SH-SY5Y (cell line): ENCODE data around the gene EXOC1.

ENCODE experiments used
- GATA2 ChIP-seq: IDR thresholded peaks from 2 replicates; pipeline ENCODE4 v1.6.1; 2011; ENCODE audit warnings: mild to moderate bottlenecking, low read depth, low read length
- GATA3 ChIP-seq: IDR thresholded peaks from 2 replicates; pipeline ENCODE4 v1.6.1; 2011; ENCODE audit warnings: low read depth, mild to moderate bottlenecking, low read length, moderate library complexity

The EXOC1 gene

DNA sequence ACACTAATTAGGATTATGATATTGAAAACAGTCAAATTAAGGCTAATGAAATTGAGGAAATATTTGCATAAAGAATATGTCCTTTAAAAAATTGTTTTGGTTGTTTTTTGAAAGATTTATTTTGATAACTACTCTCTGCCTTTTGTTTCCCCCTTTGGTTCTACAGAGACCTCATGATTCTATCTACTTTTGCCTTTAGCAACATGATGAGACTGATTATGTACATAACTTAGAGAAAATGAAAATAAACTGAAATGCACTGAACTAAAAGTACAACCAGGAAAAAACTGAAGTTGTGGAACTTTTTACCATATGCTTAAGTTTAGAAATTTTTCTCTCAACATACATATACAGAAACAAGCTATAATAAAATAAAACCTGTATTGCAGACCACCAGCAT is 21.4 kb downstream of the EXOC1 start:
- TF ChIP-seq GATA2: no peak
- no peak for TF ChIP-seq GATA3

DNA sequence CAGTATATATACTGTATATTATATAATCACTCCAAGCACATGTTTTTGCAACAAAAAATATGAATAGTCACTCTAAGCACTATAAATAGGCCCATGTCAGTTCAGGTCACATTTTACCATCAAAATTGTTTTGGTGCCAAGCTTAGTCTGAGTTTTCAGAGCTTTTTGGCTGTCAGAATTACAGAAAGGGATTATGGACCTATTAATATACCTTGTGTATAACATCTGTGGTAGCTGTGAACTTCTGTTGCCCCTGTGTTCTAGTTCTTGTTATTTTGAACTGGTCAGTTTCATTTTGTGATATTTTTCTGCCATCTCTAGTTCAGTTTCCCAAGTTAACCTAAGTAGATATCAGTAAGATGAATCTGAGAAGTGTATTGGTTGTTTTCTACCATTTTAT is 22.9 kb downstream of the EXOC1 start:
- TF ChIP-seq GATA2 (no peak), GATA3 (no peak)

DNA sequence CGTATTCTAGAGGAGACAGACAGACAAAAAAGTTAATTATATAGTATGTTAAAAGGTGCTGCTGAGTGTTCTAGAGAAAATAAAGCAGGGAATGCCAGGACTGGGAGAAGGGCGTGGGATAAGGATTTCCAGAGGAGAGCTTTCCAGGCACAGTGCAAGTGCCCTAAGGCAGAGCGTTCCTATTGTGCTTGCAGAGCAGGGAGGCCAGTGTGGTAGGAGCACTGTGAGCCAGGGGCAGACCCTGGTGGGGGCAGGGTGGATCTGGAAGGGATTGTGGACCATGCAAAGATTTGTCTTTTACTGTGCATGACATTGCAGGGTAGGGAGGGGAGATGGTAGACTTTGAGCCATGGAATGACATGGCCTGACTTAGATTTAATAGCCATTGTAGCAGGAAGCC is 25.8 kb downstream of the EXOC1 start:
- no peak for TF ChIP-seq GATA2
- no peak for TF ChIP-seq GATA3

DNA sequence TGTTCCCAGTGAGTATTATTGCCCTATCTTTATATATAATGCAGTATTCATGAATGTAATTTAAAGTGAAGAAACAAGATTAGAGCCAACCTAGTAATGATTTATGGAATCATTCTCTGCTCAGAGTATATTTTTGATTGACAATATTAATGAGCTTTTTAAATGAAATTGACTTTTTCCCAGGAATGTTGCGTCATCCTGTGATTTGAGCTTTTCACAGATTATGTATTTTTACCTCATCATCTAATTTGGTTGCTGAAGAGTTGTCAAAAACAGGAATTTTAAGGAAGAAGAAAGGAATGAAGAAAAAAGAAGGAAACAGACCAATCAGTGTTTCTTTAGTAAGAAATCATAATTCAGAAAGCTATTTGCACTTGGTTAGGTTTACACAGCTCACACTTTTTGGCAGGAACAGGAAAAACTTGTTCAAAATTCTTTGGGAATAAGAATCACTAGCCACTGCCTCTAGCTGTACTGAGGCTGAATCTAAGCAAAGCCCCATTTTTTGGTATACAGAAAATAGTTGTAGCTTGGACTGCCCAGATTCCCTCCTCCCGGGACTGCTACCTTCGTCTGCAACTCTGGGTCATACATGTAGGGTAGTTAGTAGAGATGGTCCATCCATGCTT is 27.3 kb downstream of the EXOC1 start:
- TF ChIP-seq GATA3 (no peak), GATA2 (no peak)

DNA sequence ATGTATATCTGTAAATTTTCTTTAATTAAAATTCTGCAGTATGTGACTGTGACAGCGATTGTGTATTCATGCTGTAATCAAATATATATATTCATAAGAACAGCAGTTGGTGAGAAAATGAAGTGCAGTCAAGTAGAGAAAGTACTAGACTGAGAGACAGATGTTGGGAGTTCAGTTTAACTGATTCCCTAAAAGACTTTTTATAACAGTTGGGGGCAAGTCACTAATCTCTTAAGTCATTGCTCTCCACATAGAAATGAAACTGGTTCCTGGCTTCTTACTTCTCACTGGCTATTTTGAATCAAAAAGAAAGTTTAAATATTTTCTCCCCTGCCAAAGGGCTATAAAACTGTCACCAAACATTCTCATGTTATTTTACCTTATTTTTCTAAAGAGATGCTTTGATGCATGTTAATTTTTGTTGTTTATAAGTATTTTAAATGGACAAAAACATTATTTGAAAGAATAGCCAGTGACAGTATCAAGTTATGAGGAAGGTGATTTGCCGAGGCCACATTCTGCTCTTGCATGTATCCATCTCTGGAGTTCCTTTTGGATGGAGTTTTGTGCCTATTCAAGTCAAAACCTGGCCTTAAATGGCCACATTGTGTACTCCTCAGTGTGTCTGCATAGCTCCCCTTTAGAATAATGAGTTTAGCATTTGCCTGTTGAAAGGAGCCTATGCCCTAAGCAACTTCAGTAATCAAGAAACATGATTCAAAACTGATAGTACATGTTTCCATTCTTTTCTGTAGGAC is 30.8 kb downstream of the EXOC1 start:
- TF ChIP-seq GATA2 (no peak), GATA3 (no peak)

DNA sequence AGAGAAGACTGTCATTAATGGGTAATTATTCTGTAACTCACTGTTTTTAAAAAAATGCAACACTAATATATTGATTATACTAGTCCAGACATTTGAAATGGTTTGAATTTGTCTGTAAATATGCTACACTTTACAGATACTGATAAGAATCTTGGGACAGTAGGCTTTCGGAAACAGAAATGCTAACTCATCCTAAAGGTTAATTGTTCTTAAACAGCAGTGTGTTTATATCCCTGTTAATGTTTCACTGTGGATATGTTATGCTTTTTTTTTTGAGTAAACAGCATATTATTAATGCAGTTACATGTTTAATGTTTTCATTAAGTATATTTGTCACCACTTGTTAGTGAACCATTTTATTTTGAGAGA is 31.4 kb downstream of the EXOC1 start:
- TF ChIP-seq GATA2 (no peak), GATA3 (peak; percentile 43; the same call in 1 of the 2 replicates)

DNA sequence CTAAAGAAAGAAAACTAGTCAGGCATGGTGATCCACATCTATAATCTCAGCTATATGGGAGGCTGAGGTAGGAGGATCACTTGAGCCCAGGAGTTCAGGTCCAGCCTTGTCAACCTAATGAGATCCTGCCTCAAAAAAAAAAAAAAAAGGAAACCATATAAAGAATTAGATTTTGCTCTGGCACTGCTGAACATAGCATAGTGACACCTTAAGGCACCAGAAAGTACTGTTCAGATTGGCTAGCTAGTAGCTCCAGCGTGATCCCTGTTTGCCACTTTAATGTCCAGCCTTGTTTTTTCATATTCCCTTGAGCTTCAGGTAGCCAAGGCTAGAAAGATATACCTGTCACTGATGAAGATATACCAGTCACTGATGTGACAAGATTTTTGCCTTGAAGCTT is 34.1 kb downstream of the EXOC1 start:
- no peak for TF ChIP-seq GATA3
- no peak for TF ChIP-seq GATA2

DNA sequence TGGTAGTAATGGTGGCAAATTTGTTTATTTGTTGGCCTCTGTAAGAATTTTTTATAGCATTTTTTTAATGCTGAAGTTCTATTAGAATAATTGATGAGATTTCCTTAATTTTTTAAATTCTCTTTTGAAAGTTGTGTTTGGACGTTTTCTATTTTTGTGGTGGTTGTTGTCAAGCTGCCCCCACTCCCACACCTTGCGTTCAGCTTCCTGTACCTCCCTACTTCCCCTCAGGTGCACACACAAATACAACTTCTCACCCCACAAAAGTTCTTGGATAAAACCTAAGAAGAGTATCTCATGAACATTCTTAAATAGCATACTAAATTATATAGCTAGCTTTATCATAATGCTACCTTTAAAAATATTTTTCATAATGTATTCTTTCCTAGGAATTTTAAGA is 38.7 kb downstream of the EXOC1 start:
- TF ChIP-seq GATA2 (no peak), GATA3 (no peak)

DNA sequence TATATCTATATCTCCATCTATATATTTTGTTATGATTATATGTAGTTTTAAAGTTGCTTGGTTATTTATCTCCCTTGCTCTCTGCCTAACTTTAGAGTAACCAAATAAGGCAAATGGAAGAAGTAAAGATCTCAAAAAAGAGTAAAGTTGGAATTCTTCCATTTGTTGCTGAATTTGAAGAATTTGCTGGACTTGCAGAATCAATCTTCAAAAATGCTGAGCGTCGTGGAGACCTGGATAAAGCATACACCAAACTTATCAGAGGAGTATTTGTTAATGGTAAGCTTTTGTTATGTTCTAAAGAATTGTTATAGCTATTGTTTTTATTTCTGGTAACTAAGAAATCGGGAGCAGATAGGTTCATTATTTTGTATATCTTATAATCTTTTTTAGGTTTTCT is 43.2 kb downstream of the EXOC1 start:
- TF ChIP-seq GATA3 (no peak), GATA2 (no peak)

DNA sequence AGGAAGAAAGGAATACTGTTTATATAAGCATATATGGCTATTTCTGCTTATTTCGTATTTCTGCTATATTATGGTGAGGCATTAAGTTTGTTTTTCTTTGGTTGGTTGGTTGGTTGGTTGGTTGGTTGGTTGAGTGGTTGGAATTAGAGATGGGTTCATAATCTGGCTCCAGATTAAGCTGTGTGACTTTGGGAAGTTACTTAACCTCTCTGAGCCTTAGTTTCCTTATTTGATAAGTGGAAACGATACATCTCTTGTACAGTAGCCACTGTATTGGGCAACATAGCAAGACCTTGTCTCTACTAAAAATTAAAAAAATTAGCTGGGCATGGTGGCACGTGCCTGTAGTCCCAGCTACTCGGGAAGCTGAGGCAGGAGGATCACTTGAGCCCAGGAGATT is 49.2 kb downstream of the EXOC1 start:
- TF ChIP-seq GATA2 (no peak), GATA3 (no peak)

DNA sequence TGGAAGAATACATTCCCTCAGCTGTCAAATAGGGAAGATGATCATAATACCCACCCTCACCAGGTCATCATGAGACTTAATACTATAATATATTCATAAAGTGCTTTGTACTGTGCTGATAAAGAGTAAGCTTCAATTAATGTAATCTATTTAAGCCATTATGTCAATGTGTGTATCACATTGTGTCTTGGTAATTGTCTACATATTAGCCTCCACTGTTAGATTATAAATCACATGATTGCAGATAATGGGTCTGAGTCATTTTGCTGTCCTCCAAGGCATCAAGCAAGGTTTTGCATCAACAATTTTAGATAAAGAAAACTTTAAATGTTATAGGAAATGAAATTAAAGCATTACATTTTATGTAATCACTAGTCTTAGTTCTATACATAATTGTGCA is 50.1 kb downstream of the EXOC1 start:
- TF ChIP-seq GATA2: no peak
- TF ChIP-seq GATA3: peak; percentile 76

DNA sequence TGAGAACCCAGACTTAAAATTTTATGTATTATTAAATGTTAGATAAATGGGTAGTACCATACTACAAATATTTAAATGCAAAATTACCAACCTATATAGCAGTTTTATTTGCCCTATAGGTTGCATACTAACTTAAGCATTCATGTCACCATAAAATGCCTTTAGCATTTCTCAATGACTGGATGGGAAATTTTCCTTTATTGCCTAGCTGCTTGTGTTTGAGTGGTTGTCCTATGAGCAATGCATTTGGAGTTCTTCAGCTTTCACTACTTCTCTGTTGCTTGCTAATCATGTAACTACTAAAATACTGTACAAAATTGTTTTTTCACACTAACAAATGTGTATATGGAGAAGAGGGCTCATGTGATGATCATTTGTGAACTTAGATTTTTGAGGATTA is 51.1 kb downstream of the EXOC1 start:
- no peak for TF ChIP-seq GATA3
- no peak for TF ChIP-seq GATA2

DNA sequence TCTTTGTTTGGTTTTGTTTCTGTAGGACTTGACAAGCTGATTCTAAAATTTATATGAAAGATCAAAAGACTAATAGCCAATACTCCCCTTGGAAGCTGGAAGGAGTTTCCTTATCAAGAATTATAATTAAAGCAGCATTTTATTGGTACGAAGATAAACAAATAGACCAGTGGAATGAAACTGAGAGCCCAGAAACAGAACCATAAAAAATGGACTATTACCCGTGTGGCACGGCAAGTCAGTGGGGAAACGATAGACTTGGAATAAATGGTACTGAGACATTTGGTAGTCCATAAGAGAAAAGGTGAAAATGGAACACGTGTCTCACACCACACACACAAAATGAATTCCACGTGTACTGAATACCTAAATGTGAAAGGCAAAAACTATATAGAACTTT is 52.9 kb downstream of the EXOC1 start:
- TF ChIP-seq GATA3: no peak
- no peak for TF ChIP-seq GATA2

DNA sequence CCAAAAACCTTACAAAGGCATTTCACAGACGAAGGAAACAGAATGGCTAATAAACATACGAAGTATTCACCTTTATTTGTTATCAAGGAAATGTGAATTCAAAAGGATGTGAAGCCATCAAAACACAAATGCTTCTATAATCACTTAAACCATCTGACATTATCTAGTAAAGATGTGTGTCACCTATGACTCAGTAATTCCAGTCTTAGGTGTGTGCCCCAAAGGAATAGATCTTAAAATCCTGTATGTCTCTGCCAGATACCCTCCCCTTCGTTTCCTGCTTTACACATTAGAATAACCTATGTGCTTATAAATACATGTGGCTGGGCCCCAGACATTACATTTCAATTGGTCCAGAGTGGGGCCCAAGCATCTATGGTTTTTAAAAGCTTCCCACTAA is 53.5 kb downstream of the EXOC1 start:
- TF ChIP-seq GATA2: no peak
- TF ChIP-seq GATA3: no peak

DNA sequence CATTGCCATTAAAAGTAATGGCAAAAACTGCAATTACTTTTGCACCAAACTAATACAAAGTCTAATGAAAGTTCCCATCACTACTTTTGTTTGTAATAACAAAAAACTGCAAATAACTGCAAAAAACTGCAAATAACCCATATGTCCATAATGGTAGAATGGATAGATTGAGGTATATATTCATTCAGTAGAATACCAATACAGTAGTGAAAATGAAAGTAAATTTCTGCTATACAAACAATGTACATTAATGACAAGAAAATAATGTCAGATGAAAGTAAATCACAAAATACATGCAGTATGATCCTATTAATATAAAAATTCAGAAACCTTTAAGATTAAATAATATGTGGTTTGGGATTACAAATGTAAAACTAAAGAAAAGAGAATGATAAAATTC is 54.0 kb downstream of the EXOC1 start:
- TF ChIP-seq GATA2: no peak
- no peak for TF ChIP-seq GATA3
